GM21576 (cell line): ENCODE data around the gene CDH13.

Experiments
- ATAC-seq: cut with Tn5 transposase; IDR thresholded peaks from one replicate; pipeline ENCODE4 v1.9.1; 2021; ENCODE audit warnings: mild to moderate bottlenecking, moderate library complexity; ENCODE audit not compliant: unreplicated experiment

CDH13 gene

GRCh38 chr16:82735186-82735585 lies 108.4 kb downstream of the CDH13 start:
- no peak for ATAC-seq

GRCh38 chr16:82735673-82736091 lies 108.9 kb downstream of the CDH13 start:
- no peak for ATAC-seq

GRCh38 chr16:82736224-82736623 lies 109.5 kb downstream of the CDH13 start:
- no peak for ATAC-seq

GRCh38 chr16:82738699-82739098 lies 111.9 kb downstream of the CDH13 start:
- no peak for ATAC-seq

DNA sequence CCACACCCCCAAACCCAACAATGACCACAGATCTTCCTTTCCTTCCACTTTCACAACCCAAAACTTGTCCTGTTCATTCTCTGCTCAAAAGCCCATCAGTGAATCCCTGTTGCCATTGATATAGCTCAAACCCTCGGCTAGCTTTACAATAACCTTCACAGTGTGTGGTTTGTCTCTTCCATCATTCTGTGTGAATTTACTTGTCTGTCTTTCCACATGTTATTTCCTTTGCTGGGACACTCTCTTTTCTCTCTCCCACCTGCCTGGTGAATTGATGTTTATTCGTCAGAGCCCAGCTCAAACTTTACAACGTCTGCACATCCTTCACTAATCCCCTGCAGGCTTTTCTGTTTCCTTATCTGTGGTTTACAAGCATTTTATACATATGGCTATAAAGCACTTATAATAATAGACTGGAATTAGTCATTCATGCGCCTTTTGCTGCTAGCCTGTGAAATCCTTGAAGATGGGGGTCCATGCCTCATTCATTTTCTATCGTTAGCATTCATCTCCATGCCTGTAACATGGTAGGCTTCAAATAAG lies 114.4 kb downstream of the CDH13 start:
- ATAC-seq = no peak

GRCh38 chr16:82744958-82745357 lies 118.2 kb downstream of the CDH13 start:
- ATAC-seq = no peak

GRCh38 chr16:82748026-82748425 lies 121.3 kb downstream of the CDH13 start:
- no peak for ATAC-seq

GRCh38 chr16:82750068-82750467 lies 123.3 kb downstream of the CDH13 start:
- no peak for ATAC-seq

DNA sequence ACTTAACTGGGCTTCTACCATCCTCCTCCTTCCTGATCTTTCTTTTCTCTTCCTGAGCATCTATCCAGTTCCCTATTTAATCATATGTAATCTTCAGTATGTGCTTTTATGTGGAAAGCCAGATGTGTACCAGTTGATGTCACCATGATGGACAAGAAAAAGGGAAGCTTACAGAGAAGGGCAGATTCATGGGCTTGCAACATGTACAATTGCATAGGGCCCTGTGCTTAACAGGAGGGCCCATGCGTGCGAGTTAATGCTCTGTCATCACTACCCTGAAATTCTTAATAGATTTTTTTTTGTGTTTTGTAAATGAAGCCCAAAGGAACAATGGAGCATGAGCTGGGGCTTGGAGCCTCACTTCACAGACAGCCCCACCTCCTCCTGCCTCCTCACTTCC lies 124.3 kb downstream of the CDH13 start:
- no peak for ATAC-seq

DNA sequence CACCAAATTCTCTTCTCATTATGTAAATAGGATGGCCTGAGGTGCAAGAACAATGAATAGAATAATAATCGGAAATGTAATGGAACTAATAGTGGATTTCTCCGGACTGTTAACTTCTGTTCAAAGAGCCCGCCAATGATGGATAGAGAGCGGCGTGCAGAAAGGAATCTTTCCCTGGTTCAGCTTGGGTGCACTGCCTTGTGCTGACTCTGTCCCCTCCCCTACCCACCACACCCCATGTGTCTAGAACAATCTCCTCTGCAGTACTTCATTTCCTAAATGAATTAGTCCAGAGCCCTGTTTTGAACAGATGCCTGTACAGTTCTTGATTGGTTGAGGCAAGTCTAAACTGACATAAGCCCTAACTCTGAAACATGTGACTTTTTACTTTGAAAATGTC lies 125.4 kb downstream of the CDH13 start:
- ATAC-seq = no peak

GRCh38 chr16:82753821-82754220 lies 127.1 kb downstream of the CDH13 start:
- no peak for ATAC-seq

- ATAC-seq = no peak
Observed at GRCh38 chr16:82754716-82755513, 128.1 kb downstream of the CDH13 start.

DNA sequence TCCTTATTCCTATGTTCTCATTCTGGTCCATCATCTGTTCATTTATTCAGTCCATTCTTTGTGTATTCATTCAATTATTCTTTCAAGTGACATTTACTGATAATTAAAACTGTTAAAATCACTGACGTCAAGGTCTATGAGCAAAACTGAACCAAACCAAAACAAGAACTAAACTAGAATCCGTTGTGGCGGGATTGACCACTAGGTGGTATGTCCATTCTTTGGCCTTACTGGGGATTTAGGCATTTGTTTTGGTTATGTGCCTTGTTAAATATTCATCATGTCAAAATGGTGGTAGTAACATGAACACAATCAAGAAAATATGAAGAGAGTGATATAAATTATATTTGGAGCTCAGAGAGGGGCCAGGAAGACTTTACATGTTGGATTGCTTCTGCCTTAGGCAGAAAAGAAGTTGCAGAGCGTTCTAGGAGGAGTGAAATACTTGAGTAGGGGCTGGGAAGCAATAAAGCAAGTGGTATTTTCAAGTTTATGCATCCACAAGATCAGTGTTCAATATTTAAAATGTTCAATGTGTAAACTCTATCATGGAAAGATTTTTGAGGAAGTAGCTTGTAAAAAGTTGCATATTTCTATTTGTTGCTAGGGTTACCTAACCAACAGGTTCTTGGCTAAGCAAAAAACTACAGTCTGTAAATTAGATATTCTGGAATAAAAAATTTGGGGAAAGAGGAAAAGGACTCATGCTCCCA lies 129.0 kb downstream of the CDH13 start:
- ATAC-seq = no peak

GRCh38 chr16:82756283-82756599 lies 129.5 kb downstream of the CDH13 start:
- ATAC-seq = no peak

GRCh38 chr16:82758406-82758805 lies 131.6 kb downstream of the CDH13 start:
- ATAC-seq = no peak

GRCh38 chr16:82758904-82759303 lies 132.1 kb downstream of the CDH13 start:
- ATAC-seq = no peak

DNA sequence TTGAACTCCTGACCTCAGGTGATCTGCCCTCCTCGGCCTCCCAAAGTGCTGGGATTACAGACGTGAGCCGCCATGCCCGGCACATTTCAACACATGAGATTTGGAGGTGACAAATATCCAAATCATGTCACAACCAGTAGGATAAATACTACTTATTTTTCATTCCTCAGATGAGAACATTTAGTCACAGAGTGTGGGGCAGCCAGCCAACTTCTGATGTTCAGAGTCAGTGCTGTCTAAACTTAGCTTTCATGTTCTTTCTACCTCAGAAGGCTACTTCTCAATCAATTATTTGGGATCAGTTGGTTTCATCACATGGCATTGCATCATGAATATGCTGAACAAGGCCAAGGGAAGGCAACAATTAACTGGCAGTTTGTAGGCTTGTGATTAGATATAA lies 134.5 kb downstream of the CDH13 start:
- ATAC-seq = no peak

GRCh38 chr16:82761858-82762257 lies 135.1 kb downstream of the CDH13 start:
- ATAC-seq = no peak

DNA sequence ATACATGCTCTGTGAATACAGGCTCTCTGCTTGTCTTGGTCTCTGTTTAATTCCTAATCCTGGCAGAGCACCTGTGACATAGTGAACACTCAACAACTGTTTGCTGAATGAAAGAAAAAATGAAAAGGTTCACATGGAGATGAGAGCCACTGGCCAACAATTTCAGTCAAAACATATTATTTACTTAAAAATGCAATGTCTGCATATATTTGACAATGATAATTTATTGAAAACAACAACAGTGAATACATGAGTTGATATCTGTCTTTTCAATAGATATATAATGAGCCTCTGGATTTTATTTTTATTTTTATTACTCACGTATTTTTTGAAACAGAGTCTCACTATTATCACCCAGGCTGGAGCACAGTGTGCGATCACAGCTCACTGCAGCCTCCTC lies 136.6 kb downstream of the CDH13 start:
- ATAC-seq = no peak

DNA sequence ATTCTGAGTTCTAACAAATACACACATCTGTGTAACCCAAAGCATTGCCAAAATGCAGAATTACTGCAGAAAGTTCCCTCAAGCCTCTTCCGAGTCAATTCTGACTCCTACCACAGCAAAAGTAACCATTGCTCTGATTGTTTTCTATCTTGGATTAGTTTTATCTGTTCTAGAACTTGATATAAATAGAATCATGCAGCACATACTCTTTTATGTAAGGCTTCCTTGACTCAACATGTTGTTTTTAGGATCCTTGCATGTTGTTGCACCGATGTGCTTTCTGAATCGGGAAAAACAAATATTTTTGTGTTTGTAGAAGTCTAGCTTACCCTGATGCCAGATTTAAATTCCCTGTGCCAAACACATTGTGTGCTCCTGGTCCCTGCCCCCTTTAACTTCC lies 140.4 kb downstream of the CDH13 start:
- ATAC-seq = no peak

GRCh38 chr16:82767808-82768207 lies 141.0 kb downstream of the CDH13 start:
- no peak for ATAC-seq

- ATAC-seq = no peak
Observed at GRCh38 chr16:82769845-82770244, 143.1 kb downstream of the CDH13 start.
